ENCODE data around the gene MAST2.

The MAST2 gene

DNA sequence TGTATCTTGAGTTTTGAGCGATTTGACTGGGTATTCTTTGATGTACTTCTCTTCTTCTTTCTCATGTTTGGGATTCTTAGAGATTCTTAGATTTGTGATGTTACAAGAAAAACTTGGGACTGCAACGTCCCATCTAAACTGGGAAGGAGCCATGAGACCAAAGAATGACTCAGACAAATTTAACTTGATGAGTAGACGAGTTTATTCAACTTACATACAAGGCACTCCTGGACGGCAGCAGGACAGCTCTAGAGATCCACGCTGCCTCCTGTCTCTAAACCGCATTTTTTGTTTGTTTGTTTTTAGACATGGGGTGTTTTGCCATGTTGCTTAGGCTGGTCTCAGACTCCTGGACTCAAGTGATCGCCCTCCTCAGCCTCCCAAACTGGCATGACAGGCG, 191.9 kb downstream of the MAST2 start:
- no peak for DNase-seq

GRCh38 chr1:45998020-45998617, 194.7 kb downstream of the MAST2 start:
- no peak for DNase-seq

GRCh38 chr1:45999507-45999906, 196.1 kb downstream of the MAST2 start:
- DNase-seq, result no peak

DNA sequence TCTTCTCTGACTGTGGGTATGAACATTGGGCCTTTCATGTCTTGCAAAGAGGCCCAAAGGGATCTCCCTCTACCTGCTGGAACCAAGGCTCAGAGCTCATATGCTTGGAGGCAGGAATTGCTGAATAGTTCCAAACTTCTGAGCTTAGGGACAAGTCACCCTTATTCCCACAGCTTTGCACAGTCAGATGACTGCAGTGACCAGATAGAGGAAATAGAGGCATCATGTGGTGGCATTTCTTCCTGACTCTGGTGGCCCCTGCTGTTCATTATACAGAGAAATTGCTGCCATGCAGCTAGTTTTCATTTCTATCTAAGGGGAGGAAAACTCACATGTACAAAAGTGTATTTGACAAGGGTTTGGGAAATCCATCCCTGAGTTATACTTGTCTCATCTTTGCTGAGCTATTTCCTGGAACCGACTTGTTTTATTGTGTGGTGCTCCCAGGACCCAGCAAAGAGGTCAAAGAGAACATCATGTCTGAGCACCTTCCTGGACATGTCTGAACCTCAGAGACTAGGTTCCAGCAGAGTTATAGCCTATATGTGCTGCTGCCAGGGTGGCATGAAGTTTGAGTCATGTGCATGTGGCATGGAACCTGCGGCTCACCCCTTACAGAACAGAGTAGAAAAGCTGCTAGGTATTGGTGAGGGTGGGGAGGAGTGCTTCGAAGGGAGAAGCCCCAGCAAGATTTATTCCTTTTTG, 197.8 kb downstream of the MAST2 start:
- no peak for DNase-seq

- no peak for DNase-seq
Measured at GRCh38 chr1:46002551-46003150, 199.2 kb downstream of the MAST2 start.

- DNase-seq, result no peak
Measured at GRCh38 chr1:46003315-46003714, 199.9 kb downstream of the MAST2 start.

DNA sequence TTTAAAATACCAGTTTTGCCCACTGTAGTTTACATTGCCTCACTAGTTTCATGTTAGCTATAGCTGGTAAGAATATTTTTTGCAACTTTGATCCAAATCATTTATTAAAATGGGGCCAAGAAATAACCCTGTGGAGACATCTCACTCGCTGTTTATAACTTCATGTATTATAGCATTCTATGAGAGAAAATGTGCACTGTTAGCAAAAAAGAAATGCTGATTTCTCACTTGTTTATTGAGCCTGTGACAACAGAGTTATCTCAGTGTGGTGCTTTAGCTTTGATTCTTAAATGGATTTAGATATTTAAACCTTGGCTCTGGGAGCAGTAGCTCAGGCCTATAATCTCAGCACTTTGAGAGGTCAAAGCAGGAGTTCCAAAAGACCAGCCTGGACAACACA, 201.1 kb downstream of the MAST2 start:
- DNase-seq, result no peak

GRCh38 chr1:46005594-46005993, 202.2 kb downstream of the MAST2 start:
- no peak for DNase-seq

- no peak for DNase-seq
Measured at GRCh38 chr1:46008585-46008984, 205.2 kb downstream of the MAST2 start.

- no peak for DNase-seq
Measured at GRCh38 chr1:46010611-46011010, 207.2 kb downstream of the MAST2 start.

GRCh38 chr1:46011121-46011695, 207.8 kb downstream of the MAST2 start:
- DNase-seq, result no peak

DNA sequence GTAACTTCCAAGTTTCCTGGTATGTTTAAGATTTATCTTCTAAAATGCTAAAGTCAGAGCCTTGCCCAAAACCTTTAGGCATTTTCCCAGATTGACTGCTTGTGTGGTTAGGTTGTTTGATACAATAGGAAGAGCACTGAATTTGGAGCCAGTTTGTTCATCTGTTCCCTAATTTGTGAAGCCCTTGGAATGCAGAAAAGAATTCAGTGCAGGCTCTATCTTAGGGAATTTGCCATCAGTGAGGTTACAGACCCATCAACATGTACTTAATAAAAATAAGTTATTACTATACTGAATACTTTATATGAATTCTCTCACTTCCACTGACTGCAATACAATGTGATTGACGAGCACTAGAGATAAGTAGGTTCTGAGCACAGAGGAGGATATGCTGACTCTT, 208.8 kb downstream of the MAST2 start:
- DNase-seq, result no peak

DNA sequence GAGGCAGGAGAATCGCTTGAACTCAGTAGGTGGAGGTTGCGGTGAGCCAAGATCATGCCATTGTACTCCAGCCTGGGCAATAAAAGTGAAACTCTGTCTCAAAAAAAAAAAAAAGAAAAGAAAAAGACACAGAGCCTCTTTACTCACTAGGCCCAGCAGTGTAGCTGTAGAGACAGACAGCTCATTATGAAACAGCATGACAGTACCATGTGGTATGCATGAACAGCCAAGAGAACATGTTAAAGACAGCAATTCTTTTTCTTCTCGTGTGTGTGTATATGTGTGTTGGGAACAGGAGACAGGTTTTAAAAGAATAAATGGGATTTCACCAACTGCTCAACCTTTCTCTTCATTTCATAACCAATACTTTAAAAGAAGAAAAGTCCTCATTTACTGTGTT, 210.2 kb downstream of the MAST2 start:
- no peak for DNase-seq

- no peak for DNase-seq
Measured at GRCh38 chr1:46017876-46018503, 214.6 kb downstream of the MAST2 start.

- no peak for DNase-seq
Measured at GRCh38 chr1:46019348-46019747, 215.9 kb downstream of the MAST2 start.

GRCh38 chr1:46020010-46020409, 216.6 kb downstream of the MAST2 start:
- no peak for DNase-seq

- no peak for DNase-seq
Measured at GRCh38 chr1:46021046-46021996, 217.9 kb downstream of the MAST2 start.

DNA sequence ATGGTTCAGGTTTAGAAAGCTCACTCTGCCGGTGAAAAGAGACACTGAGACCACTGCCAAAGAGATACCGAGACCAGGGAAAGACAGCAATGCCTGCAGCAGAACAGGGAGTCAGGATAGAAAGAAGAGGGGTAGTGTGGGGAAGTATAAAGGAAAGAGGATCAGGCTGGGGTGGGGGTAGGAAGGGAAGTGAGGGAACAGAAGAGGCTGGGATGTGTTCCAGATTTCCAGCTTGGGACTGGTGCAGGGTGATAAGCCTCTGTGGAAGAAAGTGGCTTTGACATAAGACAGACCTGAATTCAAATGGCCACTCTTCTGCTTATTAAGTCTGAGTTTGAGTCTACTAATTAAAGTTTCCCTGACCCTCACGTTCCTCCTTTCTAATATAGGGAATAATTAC, 223.1 kb downstream of the MAST2 start:
- DNase-seq, result no peak

DNA sequence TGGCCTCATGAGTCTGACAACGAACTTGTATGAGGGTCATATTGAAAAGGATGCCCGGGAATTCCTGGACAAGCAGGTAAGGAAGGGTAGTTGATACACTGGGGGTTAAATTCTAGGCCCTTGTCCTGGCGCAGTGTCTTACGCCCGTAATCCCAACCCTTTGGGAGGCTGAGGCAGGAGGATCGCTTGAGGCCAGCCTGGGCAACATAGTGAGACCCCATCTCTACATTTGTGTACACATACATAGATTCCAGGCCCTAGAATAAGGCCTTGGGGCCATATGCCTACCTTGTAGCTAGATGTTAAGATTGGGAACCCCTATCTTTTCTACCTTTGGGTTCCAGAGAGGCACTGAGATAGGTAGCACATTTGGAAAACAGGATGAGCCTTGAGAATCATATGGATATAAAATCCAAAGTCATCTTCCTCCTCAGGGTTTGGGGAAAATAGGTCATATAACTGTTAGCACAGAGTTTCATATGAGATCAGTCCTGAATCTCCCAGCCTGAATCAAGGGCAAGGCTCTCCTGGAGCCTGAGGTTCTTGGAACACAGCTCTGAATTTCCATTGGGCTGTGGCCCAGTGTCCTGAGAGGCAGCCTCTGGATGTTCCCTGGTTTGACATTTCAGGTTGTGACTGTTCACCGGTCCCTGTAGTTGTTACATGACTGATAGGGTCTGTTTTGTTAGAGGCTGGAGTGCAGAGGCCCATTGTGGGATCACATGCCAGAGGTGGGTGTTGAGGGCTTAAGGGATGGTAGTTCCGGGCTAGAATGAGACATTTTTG, 224.6 kb downstream of the MAST2 start:
- no peak for DNase-seq

- no peak for DNase-seq
Measured at GRCh38 chr1:46030074-46030870, 226.9 kb downstream of the MAST2 start.

All from NCI-H510A treated with DMSO at 0.1 percent for 48 hours (cell line).